Stimulated activated CD4-positive, alpha-beta T cell treated with anti-CD3 and anti-CD28 coated beads, Interleukin-4, amount 100 ng/mL, for 1 hour (primary cell): Measurements from ENCODE around the gene NXPE1.

Experiments
- DNase-seq: peaks from one replicate; pipeline ENCODE4 v3.0.0-alpha.2; 2020

Gene NXPE1

DNA sequence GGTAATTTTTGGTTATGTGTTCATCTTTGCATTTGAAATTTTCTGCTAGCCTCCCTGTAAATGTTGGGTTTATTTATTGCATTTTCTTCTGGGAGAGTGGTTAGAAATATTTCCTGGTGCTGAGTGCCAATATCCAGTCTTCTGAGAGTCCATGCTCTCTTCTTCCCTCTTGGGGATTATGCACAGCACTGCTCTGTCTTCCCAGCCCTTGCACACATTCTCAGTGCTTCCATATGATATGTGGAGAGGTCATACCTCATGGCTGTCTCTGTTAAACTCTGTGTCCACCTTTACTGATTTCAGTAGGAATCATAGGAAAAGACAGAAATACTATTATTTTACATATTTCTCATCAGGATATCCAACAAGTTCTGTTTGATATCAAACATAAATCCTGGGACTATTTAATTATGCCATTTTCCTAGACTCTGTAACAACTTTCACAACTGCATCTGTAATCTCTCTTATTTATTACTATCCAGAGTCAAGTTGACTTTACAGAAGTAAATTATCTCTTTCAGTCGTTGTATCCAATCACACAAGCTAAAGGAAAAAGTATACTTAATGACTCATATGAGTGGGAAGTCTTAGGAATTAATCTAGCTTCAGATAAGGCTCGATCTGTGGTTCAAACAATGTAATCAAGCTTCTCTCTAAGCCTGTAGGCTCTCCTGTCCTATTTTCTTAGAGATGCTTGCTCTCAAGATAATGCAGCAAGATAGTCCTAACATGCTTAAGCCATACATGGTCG, 2.7 kb upstream of the NXPE1 start:
- DNase-seq: no peak

- no peak for DNase-seq
These were observed 3.5 kb downstream of the NXPE1 start for GRCh38 chr11:114556135-114556534.

- no peak for DNase-seq
These were observed 6.0 kb downstream of the NXPE1 start for GRCh38 chr11:114553642-114554041.

DNA sequence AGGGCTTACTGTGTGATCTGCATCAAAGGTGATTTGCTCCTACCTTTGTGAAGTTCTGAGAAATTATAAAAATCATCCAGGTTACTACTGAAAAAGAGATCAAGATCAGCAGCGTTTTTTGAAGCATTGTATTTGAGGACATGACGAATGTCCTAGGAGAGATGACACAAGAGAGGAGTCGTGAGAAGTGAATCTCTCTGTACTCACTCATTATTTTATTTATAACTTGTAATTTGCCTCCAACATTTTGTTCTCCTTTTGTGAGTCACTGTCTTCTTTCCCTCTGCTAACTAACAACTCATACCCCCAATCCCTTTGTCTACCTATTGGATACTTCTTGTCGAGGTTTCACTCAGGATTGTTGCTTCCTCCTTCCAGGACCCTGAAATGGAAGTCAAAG, 8.6 kb downstream of the NXPE1 start:
- no peak for DNase-seq

DNA sequence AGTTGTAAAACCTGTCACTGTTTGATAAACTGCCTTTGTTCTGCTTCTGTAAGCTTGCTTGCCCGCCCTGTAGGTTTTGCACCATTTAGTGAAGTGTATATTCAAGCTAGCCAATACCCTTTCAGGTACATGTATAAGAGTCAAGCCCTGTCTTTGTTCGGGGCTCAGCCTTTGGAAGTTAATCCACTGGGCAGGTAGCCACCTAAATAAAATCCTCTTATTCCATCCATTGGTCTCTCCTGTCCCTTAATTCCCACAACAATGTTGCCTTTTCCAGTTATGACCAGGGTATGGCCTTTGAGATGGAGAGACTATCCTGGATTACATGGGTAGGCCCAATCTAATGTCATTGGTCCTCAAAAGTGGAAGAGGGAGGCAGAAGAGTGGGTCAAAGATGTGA, 34.0 kb downstream of the NXPE1 start:
- no peak for DNase-seq

DNA sequence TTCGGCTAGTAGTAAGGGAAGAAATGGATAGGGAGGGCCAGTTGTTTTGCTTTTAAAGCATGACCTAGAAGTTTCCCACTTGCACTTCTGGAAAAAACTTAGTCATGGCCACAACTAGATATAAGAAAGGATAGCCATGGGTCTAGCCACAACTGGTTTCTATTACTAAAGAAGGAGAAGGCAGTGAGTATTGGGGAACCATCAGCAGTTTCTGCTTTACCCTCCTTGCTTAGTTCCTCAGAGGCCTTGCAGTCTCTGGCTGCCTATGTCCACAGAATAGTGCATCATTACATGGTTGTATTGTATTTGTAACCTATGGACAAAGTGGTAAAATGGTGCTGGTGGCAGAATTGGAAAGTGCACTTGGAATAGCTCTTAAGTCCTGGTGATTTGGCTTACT, 35.6 kb downstream of the NXPE1 start:
- DNase-seq: no peak

DNA sequence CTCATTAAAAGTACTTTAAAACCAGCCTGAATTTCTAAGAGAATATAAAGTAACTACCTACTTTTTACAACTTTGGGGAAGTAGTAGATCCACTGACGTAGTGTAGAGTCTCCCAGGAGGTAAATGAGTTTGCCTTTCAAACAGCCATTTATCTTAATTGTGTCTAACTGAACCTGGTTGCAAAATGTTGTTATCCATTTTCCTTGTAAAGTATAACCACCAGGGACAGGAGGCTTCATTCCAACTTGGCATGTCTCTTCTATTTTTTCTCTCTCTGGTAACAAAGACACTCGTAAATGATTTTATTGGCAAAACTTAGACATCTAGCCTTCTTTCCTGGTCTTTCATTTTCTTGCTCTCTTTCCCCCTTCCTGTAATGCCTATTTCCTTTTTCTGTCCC, 36.9 kb downstream of the NXPE1 start:
- no peak for DNase-seq

- no peak for DNase-seq
These were observed 48.1 kb downstream of the NXPE1 start for GRCh38 chr11:114511538-114511937.

DNA sequence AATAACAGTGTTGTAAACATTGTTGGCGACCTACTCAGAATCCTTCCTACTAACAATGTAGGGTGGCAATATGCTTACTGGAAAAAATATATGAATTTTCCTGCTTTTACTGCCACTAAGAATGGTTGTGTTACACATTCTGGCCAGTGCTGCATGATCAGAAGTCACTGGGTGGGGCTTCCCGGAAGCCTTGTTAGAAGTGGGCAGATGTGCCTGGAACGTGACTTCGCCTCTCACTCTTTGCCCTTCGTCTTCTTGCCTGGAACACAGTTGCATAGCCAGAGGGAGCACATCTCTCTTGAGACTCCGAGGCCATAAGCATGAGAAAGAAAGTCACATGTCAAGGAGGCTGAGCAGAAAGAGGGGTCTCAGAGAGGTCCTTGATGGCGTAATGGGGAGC, 48.6 kb downstream of the NXPE1 start:
- DNase-seq: no peak

DNA sequence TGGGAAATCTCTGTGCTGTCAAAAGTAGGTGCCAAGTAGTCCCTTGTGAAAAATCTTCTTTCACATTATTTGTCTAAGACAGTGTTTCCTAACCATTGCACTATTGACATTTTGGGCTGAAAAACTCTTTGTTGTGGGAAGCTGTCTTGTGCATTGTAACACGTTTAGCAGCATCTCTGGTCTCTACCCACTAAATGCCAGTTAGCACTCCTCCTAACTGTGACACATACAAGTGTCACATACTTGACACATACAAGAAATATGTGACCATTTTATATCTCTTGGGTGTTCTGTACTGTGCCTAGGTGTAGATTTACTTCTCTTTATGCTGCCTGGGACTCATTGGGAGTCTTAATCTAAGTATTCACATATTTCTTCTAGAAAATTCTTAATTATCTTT, 57.8 kb downstream of the NXPE1 start:
- no peak for DNase-seq

DNA sequence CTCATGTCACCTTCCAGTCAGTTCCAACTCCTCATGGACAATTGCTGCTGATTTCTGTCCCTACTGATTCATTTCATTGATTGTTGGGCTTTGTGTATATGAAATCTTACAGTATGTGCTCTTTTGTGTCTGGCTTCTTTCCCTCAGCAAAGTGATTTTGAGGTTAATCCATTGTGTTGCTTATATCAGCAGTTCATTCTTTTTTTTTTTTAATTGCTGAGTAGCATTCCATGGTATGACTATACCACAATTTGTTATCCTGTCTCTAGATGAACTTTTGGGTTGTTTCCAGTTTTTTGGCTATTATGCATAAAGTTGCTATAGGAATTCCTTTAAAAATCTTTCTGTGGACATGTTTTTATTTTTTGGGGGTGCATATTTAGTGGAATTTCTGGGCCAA, 59.9 kb downstream of the NXPE1 start:
- DNase-seq: no peak

- no peak for DNase-seq
These were observed 62.8 kb downstream of the NXPE1 start for GRCh38 chr11:114496915-114497314.

- no peak for DNase-seq
These were observed 75.8 kb downstream of the NXPE1 start for GRCh38 chr11:114483929-114484328.

GRCh38 chr11:114482114-114482513, 77.6 kb downstream of the NXPE1 start:
- no peak for DNase-seq

DNA sequence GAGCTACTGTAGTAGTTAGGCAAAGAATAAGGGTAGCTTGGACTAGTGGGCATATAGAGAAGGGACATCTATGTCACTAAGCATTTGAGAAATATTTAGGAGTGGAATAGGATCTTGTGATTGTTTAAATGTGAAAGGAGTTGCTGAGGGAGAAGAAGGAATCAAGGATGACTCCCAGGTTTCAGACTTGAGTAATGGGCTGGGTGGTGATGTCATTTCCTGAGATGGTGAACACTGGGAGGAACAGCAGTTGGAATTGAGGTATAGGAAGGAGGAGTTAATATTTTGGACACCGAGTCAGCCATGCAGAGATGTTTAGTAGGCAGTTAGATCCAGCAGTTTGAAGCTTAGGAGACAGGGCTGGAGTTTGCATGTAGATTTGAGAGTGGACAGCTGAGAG, 80.3 kb downstream of the NXPE1 start:
- no peak for DNase-seq

DNA sequence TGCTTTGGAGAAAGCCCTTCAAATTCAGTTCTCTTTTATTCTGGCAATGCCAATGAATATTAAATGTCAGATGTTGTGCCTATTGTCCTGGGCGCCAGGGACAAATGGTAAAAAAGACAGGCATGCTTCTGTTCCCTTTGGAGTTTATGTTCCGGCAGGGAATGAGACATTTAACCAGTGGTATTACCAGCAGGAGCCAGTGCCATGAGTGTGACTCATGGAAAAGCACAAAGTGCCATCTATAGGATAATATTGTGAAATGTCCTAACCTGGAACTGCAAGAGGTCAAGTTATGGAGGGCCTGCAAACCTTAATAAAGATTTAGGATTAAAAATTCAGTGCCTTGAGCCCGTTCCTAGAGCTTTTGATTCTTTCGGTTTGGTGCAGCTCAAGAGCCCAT, 80.9 kb downstream of the NXPE1 start:
- no peak for DNase-seq

DNA sequence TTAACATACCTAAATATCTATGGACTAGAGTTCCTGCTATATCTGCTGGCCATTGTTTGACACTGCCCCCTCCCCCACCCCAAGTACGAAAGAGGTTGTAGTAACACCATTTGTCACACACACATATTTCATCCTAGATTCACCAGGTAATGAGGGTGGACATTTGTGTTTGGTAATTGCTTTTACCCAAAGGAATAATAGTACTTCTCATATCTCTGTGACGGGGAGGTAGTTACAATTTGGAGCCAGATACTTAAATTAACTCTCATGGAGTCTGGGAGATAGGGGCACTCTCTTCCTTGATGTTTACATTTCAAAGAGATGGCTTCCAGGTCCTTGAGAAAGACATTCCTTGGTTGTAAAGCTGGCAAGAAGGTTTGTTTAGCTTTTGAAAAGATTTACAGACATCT, 81.7 kb downstream of the NXPE1 start:
- DNase-seq: no peak

- DNase-seq: no peak
These were observed 87.0 kb downstream of the NXPE1 start for GRCh38 chr11:114472661-114473060.
